ENCODE data around the gene SPOCK2.

DNA sequence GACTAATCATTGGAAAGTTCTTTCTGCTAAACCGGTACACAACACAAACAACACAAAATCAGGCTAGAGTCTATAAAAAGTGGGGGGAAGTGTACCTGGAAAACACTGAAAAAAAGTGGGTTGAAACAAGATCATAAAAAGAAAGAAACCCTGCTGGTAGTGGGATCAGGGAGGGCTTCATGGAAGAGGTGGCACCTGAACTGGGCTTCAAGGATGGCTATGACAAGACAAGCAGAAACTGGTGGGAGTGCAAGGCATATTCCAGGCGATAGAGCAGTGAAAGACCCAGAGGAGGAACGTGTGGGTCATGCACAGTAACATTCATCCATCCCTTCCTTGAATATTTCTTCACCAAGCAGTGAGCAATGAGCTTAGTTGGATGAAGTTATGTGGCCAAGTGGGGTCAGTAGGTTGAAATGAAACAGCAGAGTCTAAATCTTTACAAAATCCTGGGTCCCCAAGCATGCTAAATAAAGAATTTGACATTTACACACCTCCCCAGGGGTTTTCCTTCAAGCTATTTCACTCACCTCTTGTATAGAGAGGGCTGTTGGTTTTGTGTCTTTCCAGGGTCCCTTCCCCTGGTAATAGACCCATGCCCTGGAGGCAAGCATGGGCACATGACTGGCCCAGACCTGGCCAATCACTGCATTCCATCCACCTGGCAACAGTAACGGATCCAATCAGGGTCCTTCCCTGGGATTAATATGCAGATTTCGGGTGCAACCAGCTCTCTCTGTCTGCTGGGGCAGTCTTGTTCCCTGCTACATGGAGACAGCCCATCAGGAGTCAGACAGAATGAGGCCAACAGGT lies 38.2 kb downstream of the SPOCK2 start:
- TF ChIP-seq, protein P1, sequence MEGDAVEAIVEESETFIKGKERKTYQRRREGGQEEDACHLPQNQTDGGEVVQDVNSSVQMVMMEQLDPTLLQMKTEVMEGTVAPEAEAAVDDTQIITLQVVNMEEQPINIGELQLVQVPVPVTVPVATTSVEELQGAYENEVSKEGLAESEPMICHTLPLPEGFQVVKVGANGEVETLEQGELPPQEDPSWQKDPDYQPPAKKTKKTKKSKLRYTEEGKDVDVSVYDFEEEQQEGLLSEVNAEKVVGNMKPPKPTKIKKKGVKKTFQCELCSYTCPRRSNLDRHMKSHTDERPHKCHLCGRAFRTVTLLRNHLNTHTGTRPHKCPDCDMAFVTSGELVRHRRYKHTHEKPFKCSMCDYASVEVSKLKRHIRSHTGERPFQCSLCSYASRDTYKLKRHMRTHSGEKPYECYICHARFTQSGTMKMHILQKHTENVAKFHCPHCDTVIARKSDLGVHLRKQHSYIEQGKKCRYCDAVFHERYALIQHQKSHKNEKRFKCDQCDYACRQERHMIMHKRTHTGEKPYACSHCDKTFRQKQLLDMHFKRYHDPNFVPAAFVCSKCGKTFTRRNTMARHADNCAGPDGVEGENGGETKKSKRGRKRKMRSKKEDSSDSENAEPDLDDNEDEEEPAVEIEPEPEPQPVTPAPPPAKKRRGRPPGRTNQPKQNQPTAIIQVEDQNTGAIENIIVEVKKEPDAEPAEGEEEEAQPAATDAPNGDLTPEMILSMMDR (tag by site-specific recombination; IDR thresholded peaks at IDR 0.05), result no peak
- TF ChIP-seq, protein P2, sequence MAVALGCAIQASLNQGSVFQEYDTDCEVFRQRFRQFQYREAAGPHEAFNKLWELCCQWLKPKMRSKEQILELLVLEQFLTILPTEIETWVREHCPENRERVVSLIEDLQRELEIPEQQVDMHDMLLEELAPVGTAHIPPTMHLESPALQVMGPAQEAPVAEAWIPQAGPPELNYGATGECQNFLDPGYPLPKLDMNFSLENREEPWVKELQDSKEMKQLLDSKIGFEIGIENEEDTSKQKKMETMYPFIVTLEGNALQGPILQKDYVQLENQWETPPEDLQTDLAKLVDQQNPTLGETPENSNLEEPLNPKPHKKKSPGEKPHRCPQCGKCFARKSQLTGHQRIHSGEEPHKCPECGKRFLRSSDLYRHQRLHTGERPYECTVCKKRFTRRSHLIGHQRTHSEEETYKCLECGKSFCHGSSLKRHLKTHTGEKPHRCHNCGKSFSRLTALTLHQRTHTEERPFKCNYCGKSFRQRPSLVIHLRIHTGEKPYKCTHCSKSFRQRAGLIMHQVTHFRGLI (tag by site-specific recombination; IDR thresholded peaks at IDR 0.05), result no peak
- no peak for TF ChIP-seq SCRT2 (tag by site-specific recombination; IDR thresholded peaks at IDR 0.05)
- TF ChIP-seq TCF7L2 (IDR thresholded peaks at IDR 0.05; ENCODE audit: borderline replicate concordance, low read depth, low read length), result no peak
- TF ChIP-seq, protein P3, sequence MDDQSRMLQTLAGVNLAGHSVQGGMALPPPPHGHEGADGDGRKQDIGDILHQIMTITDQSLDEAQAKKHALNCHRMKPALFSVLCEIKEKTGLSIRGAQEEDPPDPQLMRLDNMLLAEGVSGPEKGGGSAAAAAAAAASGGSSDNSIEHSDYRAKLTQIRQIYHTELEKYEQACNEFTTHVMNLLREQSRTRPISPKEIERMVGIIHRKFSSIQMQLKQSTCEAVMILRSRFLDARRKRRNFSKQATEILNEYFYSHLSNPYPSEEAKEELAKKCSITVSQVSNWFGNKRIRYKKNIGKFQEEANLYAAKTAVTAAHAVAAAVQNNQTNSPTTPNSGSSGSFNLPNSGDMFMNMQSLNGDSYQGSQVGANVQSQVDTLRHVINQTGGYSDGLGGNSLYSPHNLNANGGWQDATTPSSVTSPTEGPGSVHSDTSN (CRISPR knock-in tag; IDR thresholded peaks at IDR 0.05), result no peak
- TF ChIP-seq, protein P4, sequence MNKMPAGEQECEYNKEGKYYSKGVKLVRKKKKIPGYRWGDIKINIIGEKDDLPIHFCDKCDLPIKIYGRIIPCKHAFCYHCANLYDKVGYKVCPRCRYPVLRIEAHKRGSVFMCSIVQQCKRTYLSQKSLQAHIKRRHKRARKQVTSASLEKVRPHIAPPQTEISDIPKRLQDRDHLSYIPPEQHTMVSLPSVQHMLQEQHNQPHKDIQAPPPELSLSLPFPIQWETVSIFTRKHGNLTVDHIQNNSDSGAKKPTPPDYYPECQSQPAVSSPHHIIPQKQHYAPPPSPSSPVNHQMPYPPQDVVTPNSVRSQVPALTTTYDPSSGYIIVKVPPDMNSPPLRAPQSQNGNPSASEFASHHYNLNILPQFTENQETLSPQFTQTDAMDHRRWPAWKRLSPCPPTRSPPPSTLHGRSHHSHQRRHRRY (tag by site-specific recombination; IDR thresholded peaks at IDR 0.05), result no peak
- TF ChIP-seq ZFP3 (tag by site-specific recombination; IDR thresholded peaks at IDR 0.05; ENCODE audit: low read depth), result no peak
- TF ChIP-seq ZNF549 (tag by site-specific recombination; IDR thresholded peaks at IDR 0.05), result no peak
- TF ChIP-seq ZNF416 (tag by site-specific recombination; IDR thresholded peaks at IDR 0.05), result no peak
- TF ChIP-seq GLI4 (tag by site-specific recombination; IDR thresholded peaks at IDR 0.05), result no peak
- no peak for TF ChIP-seq ZNF701 (tag by site-specific recombination; IDR thresholded peaks at IDR 0.05)
- TF ChIP-seq ZFP37 (tag by site-specific recombination; IDR thresholded peaks at IDR 0.05), result no peak
- TF ChIP-seq, protein P5, sequence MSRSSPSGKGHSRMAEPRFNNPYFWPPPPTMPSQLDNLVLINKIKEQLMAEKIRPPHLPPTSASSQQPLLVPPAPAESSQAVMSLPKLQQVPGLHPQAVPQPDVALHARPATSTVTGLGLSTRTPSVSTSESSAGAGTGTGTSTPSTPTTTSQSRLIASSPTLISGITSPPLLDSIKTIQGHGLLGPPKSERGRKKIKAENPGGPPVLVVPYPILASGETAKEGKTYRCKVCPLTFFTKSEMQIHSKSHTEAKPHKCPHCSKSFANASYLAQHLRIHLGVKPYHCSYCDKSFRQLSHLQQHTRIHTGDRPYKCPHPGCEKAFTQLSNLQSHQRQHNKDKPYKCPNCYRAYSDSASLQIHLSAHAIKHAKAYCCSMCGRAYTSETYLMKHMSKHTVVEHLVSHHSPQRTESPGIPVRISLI (tag by site-specific recombination; IDR thresholded peaks at IDR 0.05), result no peak
- no peak for TF ChIP-seq ZNF521 (tag by site-specific recombination; IDR thresholded peaks at IDR 0.05)
